HG03095 (cell line): ENCODE measurements around the gene PLAAT3.
"Not testable (repeated sequence)": the region's sequence is repeated elsewhere in the genome, so short reads cannot be mapped to it uniquely, and the experiment has no call there.

Experiments used
- ATAC-seq: cut with Tn5 transposase; IDR thresholded peaks from one replicate; pipeline ENCODE4 v1.9.1; 2021; ENCODE audit warnings: moderate library complexity; ENCODE audit not compliant: unreplicated experiment

PLAAT3 gene

GRCh38 chr11:63614136-63614671 lies at the start of gene PLAAT3:
Gene PLAAT3, minus strand, starts transcription at chr11:63614433. Its CDS starts 419 bp downstream, at chr11:63614014.
- no peak for ATAC-seq

- no peak for ATAC-seq
Measured at GRCh38 chr11:63663809-63664208, 49.6 kb upstream of the PLAAT3 start.

DNA sequence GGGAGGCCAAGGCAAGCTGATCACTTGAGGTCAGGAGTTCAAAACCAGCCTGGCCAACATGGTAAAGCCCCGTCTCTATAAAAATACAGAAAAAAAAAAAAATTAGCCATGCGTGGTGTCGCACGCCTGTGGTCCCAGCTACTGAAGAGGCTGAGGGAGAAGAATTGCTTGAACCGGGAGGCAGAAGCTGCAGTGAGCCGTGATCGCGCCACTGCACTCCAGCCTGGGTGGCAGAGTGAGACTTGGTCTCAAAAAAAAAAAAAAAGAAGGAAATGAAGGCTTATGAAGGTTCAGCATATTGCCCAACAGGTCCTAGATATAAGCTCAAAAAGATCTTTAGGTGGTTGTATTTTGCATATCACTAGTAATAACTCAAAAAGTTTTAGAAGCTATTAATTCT lies 46.7 kb upstream of the PLAAT3 start:
- ATAC-seq = no peak

- ATAC-seq = no peak
Measured at GRCh38 chr11:63652671-63653070, 38.4 kb upstream of the PLAAT3 start.

GRCh38 chr11:63643205-63643604 lies 29.0 kb upstream of the PLAAT3 start:
- ATAC-seq = no peak

DNA sequence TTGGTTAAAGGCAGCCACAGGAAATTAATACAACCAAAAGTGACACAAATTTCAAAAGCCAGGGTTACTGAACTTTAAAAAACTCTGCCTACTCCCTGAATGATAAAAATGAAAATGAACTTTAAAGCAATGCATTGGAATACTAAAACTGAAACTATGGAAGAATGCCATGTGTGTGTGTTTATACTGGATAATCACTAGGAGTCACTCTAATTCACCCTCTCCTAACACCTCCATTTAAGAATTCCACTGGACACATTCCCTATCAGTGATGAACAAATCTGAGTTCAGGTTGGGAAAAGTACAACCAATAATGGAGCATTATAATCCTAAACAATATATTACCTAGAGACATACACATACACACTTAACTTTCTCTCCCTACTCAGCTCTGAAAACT lies 27.5 kb upstream of the PLAAT3 start:
- no peak for ATAC-seq

DNA sequence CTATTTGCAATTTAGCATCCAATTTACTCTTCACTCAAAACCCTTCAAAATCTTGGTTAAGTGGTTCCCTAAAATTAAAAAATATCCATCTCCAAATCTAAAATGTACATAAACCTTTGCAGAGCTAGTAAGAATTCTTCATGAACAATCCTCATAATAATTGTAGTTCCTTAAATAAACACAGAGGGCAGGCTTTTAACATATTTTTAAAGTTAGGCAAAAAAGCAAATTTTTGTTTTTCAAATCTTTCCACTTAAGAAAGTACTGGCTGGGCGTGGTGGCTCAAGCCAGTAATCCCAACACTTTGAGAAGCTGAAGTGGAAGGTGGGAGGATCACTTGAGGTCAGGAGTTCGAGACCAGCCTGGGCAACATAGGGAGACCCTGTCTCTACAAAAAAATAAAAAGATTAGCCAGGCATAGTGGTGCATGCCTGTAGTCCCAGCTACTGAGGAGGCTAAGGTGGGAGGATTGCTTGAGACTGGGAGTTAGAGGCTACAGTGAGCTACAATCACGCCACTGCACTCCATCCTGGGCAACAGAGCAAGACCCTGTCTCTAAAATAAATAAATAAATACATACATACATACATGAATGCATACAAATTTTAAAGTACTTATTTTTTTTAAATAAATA lies 25.1 kb upstream of the PLAAT3 start:
- ATAC-seq = no peak

DNA sequence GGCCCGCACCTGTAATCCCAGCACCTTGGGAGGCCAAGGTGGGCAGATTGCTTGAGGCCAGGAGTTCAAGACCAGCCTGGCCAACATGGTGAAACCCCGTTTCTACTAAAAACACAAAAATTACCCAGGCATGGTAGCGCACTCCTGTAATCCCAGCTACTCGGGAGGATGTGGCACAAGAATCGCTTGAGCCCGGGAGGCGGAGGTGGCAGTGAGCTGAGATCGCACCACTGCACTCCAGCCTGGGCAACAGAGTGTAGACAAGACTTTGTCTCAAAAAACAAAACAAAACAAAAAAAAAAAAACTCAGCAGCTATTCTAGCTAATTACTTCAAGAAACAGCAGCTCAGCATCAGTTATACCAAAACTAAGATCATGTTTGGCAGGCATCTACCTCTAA lies 24.2 kb upstream of the PLAAT3 start:
- ATAC-seq = not testable (repeated sequence)

- ATAC-seq = no peak
Measured at GRCh38 chr11:63635762-63636465, 21.7 kb upstream of the PLAAT3 start.

DNA sequence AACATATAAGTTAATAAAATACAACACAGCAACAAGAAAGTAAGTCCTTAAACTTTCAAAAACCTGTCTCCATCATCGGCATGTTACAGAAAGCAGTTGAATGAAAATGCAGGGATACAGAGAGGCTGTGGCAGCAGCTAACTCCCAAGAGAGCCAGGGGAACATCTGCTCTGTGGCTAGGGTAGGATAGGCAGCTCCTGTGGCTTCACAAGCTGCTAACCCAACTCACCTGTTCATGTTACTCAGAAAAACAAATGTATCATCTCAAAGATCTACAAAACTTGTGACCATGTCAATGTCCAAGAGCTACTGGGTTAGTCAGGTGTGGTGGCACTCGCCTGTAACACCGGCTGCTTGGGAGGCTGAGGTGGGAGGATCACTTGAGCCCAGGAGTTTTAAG lies 15.2 kb upstream of the PLAAT3 start:
- no peak for ATAC-seq

DNA sequence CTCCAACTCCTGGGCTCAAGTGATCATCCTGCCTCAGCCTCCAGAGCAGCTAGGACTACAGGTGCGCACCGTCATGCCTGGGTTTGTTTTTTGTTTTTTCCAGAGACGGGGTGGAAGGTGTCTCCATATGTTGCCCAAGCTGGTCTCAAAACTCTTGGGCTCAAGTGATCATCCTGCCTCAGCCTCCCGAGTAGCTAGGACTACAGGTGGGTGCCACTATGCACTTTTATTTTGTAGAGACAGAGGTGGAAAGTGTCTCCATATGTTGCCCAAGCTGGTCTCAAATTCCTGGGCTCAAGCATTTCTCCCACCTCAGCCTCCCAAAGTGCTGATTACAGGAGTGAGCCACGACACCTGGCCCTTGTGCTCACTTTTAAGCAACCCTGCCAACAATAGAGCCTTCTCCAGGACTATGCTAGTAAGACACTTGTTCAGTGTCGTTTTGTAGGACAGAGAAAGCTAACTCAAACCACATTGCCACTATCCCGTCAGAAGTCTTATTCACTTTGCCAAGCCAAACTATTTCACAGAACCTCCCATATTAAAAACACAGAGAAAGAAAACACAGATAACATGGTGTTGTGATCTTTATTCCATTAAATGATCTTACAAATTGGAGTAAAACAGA lies 9.4 kb upstream of the PLAAT3 start:
- ATAC-seq = no peak

GRCh38 chr11:63622323-63622722 lies 8.1 kb upstream of the PLAAT3 start:
- ATAC-seq = no peak

- no peak for ATAC-seq
Measured at GRCh38 chr11:63621071-63621470, 6.8 kb upstream of the PLAAT3 start.

DNA sequence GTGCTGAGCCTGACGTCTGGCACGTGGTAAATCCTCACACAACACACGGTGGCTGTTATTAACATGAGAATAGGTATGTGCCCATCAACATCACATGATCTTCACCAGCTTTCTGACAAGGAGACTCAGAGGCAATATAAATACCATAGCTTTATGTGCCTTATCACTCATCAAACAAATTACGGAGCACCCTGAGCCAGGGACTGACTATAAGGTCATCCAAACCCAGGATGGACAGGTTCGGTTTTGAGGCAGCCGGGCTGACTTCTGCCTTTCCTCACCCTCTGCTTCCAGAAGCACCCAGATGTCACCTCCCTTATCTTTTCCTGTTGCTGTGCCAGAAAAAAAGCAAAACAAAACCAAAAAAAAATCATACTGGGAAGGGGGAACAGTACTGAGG lies 5.7 kb upstream of the PLAAT3 start:
- ATAC-seq = no peak

DNA sequence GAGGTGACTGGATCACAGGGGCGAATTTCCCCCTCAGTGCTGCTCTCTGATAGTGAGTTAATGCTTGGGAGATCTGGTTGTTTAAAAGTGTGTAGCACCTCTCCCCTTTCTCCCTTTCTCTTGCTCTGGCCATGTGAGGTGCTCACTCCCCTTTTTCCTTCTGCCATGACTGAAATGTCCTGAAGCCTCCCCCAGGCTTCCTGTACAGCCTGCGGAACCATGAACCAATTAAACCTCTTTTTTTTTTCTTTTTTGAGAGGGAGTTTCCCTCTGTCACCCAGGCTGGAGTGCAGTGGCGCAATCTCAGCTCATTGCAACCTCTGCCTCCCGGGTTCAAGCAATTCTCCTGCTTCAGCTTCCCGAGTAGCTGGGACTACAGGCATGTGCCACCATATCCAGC lies 3.5 kb upstream of the PLAAT3 start:
- ATAC-seq = not testable (repeated sequence)

DNA sequence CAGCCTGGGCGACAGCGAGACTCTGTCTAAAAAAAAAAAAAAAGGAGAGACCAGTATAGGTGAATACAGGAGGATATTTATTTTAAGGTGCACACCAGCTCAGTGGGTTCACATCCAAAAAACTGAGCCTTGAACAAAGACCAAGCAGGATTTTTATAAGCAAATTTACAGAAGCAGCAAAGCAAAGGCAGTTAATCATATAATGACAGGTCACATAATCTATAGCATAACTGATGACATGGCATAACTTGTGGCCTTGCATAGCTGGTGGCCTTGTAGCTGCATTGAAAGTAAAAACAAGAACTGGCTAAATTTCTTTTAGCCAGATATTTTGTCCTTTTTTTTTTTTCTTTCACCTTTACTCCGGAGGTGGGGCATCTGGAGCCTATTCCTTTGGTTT lies 2.7 kb upstream of the PLAAT3 start:
- no peak for ATAC-seq

DNA sequence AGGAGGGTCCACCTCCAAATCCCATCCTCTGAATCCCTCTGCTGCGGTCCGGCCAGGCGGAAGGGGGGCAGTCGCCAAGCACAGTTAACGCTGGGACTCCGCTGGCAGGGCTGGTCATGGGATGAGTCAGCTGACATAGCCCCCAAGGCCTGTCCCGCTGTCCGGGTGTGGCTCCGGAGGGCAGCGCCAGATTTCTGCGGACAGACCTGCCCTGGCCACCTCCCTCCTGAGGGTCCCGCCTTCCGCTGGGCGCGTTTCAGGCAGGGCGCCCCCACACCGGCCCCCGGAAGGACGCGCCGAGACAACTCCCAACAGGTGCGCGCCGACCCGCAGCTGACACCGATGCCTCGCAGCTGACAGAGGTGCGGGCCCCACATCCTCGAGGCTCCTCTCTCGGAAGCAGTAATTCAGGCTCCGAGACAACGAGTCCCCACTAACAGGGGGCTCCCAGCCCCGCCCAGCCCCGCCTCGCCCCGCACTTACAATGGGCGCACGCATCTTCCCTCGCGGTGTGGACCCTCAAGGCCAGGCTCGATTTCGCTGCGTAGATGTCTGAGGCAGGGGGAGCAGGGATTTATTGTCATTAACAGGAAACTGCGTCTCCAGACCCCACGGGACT lies 607 bp downstream of the PLAAT3 start:
- no peak for ATAC-seq

GRCh38 chr11:63612181-63612580 lies 2.1 kb downstream of the PLAAT3 start:
- ATAC-seq = no peak

- ATAC-seq = no peak
Measured at GRCh38 chr11:63611395-63611747, 2.9 kb downstream of the PLAAT3 start.

DNA sequence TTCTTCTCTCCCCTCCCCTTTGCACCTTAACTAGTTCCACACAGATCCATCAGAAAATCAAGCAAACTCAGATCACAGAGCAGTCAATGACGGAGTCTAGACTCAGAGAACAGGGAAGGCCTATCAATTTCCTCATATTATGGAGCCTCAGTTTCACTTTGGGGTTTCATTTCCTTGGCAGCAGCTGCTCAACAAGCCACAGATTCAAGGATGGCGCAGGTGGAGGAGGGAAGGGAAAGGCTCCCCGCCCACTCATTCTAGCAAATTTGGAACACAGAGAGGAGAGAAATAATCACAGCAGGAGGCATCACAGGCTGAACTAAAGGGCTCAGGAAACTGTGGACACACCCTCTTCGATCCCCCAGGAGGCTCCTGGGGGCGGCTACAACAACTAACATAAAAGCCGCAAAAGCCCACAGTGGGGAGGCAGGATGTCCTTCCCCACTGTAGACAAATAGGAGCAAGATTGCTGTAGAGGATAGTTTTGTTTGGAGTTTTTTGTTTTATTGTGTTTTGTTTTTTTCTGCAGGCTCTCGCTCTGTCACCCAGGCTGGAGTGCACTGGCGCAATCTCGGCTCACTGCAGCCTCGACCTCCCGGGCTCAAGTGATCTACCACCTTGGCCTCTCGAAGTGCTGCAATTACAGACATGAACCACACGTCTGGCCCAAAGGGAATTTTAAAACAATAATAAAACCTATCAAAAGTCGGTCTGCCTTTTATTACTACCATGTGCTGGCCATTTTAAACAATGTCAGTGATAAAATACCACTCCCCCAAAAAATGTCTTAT lies 3.4 kb downstream of the PLAAT3 start:
- no peak for ATAC-seq
